Measurements from ENCODE around the gene SEC11A.
"Not testable (repeated sequence)": the region's sequence is repeated elsewhere in the genome, so short reads cannot be mapped to it uniquely, and the experiment has no call there.

SEC11A gene

GRCh38 chr15:84647726-84648125, 68.2 kb downstream of the SEC11A start:
- H3K4me3 ChIP-seq (ENCODE audit: low read depth, low read length) = no peak overlapping the region
- no peak for TF ChIP-seq CTCF (IDR thresholded peaks at IDR 0.05; ENCODE audit: low read depth, low read length)

GRCh38 chr15:84645997-84646396, 69.9 kb downstream of the SEC11A start:
- no peak overlapping the region for H3K4me3 ChIP-seq (ENCODE audit: low read depth, low read length)
- TF ChIP-seq CTCF (IDR thresholded peaks at IDR 0.05; ENCODE audit: low read depth, low read length) = no peak

GRCh38 chr15:84645496-84645895, 70.4 kb downstream of the SEC11A start:
- H3K4me3 ChIP-seq (ENCODE audit: low read depth, low read length) = no peak overlapping the region
- TF ChIP-seq CTCF (IDR thresholded peaks at IDR 0.05; ENCODE audit: low read depth, low read length) = no peak

- TF ChIP-seq CTCF (IDR thresholded peaks at IDR 0.05; ENCODE audit: low read depth, low read length) = no peak
- no peak overlapping the region for H3K4me3 ChIP-seq (ENCODE audit: low read depth, low read length)
These were observed 72.1 kb downstream of the SEC11A start for GRCh38 chr15:84643838-84644237.

- H3K4me3 ChIP-seq (ENCODE audit: low read depth, low read length) = not testable (repeated sequence)
These were observed 73.3 kb downstream of the SEC11A start for GRCh38 chr15:84642640-84643039.

GRCh38 chr15:84641871-84642270, 74.1 kb downstream of the SEC11A start:
- not testable (repeated sequence) for H3K4me3 ChIP-seq (ENCODE audit: low read depth, low read length)

GRCh38 chr15:84638103-84638502, 77.8 kb downstream of the SEC11A start:
- H3K4me3 ChIP-seq (ENCODE audit: low read depth, low read length) = no peak overlapping the region
- no peak for TF ChIP-seq CTCF (IDR thresholded peaks at IDR 0.05; ENCODE audit: low read depth, low read length)

- no peak for TF ChIP-seq CTCF (IDR thresholded peaks at IDR 0.05; ENCODE audit: low read depth, low read length)
- peak overlapping the region; percentile 61 for H3K4me3 ChIP-seq (ENCODE audit: low read depth, low read length)
These were observed 81.6 kb downstream of the SEC11A start for GRCh38 chr15:84634228-84634837.
